ENCODE results near the gene C1GALT1.

DNA sequence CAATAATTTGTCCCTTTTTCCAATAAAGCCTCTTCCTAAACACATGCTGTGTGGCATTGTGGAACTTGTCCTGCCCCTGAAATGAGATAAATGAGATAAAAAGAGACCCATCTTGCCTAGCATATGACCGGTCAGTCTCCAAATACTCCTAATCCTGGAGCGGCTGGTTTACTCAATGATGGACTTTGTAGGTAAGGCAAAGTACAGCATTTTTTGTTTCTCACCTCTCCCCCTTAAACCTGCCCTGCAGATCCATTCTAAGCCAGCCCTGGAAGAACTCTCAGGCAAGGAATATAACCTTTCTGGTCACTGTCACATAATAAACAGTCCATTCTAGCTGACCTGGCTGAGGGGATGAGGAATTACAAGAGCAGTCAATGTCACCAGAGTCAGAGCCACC lies 110.7 kb downstream of the C1GALT1 start:
- no peak for TF ChIP-seq POLR2A (IDR thresholded peaks at IDR 0.05)
- TF ChIP-seq, protein P1, sequence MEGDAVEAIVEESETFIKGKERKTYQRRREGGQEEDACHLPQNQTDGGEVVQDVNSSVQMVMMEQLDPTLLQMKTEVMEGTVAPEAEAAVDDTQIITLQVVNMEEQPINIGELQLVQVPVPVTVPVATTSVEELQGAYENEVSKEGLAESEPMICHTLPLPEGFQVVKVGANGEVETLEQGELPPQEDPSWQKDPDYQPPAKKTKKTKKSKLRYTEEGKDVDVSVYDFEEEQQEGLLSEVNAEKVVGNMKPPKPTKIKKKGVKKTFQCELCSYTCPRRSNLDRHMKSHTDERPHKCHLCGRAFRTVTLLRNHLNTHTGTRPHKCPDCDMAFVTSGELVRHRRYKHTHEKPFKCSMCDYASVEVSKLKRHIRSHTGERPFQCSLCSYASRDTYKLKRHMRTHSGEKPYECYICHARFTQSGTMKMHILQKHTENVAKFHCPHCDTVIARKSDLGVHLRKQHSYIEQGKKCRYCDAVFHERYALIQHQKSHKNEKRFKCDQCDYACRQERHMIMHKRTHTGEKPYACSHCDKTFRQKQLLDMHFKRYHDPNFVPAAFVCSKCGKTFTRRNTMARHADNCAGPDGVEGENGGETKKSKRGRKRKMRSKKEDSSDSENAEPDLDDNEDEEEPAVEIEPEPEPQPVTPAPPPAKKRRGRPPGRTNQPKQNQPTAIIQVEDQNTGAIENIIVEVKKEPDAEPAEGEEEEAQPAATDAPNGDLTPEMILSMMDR (IDR thresholded peaks at IDR 0.05) = no peak

All from adrenal gland (tissue), 5 donors.